Esophagus squamous epithelium (tissue), 4 donors: ENCODE data around the gene AGL.
"Not testable (repeated sequence)": the region's sequence is repeated elsewhere in the genome, so short reads cannot be mapped to it uniquely, and the experiment has no call there.

Experiments used
- CTCF ChIP-seq, 6 experiments: fragments of 450-650 bp in 4 of 6; fragments of 200-600 bp in 2 of 6; sonication (generic) in 2 of 6; IDR thresholded peaks; one replicate each; pipeline ENCODE4 v1.5.1; 2016 to 2019; ENCODE audit warnings: antibody characterized with exemption in 6 of 6, mild to moderate bottlenecking in 4 of 6, moderate library complexity in 4 of 6
- POLR2A ChIP-seq, 4 donors: fragments of 450-650 bp; IDR thresholded peaks; one replicate each; pipeline ENCODE4 v1.6.1; 2017; ENCODE audit warnings: antibody characterized with exemption in 4 of 4, mild to moderate bottlenecking in 4 of 4, moderate library complexity in 3 of 4

DNA sequence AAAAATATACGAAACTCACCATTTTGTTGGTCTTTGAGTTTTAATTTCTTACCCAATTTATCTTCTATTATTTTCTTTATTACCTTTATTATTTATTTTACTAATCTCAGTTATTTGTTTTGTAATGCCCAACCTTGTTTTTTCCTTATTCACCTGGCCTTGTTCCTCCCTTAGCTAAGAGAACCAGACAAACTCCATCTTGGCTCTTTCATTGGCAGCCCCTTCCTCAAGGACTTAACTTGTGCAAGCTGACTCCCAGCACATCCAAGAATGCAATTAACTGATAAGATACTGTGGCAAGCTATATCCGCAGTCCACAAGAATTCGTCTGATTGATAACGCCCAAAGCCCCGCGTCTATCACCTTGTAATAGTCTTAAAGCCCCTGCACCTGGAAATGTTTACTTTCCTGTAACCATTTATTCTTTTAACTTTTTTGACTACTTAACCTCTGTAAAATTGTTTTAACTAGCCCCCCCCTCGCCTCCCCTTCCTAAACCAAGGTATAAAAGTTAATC is 109.1 kb downstream of the AGL start:
- TF ChIP-seq POLR2A, CTCF (IDR thresholded peaks at IDR 0.05): not testable (repeated sequence)
